ENCODE results near the gene ETS2.

The ETS2 gene

GRCh38 chr21:38769191-38769780, 36.4 kb upstream of the ETS2 start:
- DNase-seq (ENCODE audit: extremely low read depth, insufficient read length), result no peak
- H3K4me3 ChIP-seq (replicated peaks; ENCODE audit: low read depth, low read length), result no peak overlapping the region
- no peaks in the 10 kb centered on the region for H3K36me3 ChIP-seq (ENCODE audit: control insufficient read depth, insufficient read depth, low read length)
- no peak for TF ChIP-seq CTCF (IDR thresholded peaks at IDR 0.05; ENCODE audit: insufficient read depth, low read length, poor library complexity, severe bottlenecking)
- H3K27me3 ChIP-seq (replicated peaks; ENCODE audit: control insufficient read depth, insufficient read depth, low read length), result no peaks in the 10 kb centered on the region

GRCh38 chr21:38770660-38771059, 35.1 kb upstream of the ETS2 start:
- TF ChIP-seq CTCF (IDR thresholded peaks at IDR 0.05; ENCODE audit: insufficient read depth, low read length, poor library complexity, severe bottlenecking), result no peak
- DNase-seq (ENCODE audit: extremely low read depth, insufficient read length), result no peak
- H3K36me3 ChIP-seq (ENCODE audit: control insufficient read depth, insufficient read depth, low read length), result no peaks in the 10 kb centered on the region
- no peaks in the 10 kb centered on the region for H3K27me3 ChIP-seq (replicated peaks; ENCODE audit: control insufficient read depth, insufficient read depth, low read length)
- H3K4me3 ChIP-seq (replicated peaks; ENCODE audit: low read depth, low read length), result no peak overlapping the region

GRCh38 chr21:38771536-38771935, 34.2 kb upstream of the ETS2 start:
- Histone ChIP-seq H3K4me3 (replicated peaks; ENCODE audit: low read depth, low read length) (no peak overlapping the region), H3K27me3 (replicated peaks; ENCODE audit: control insufficient read depth, insufficient read depth, low read length) (no peaks in the 10 kb centered on the region), H3K36me3 (ENCODE audit: control insufficient read depth, insufficient read depth, low read length) (no peaks in the 10 kb centered on the region)
- no peak for TF ChIP-seq CTCF (IDR thresholded peaks at IDR 0.05; ENCODE audit: insufficient read depth, low read length, poor library complexity, severe bottlenecking)
- DNase-seq (ENCODE audit: extremely low read depth, insufficient read length), result no peak

GRCh38 chr21:38772646-38773045, 33.1 kb upstream of the ETS2 start:
- no peaks in the 10 kb centered on the region for H3K27me3 ChIP-seq (replicated peaks; ENCODE audit: control insufficient read depth, insufficient read depth, low read length)
- no peak for DNase-seq (ENCODE audit: extremely low read depth, insufficient read length)
- H3K36me3 ChIP-seq (ENCODE audit: control insufficient read depth, insufficient read depth, low read length), result no peaks in the 10 kb centered on the region
- no peak overlapping the region for H3K4me3 ChIP-seq (replicated peaks; ENCODE audit: low read depth, low read length)
- no peak for TF ChIP-seq CTCF (IDR thresholded peaks at IDR 0.05; ENCODE audit: insufficient read depth, low read length, poor library complexity, severe bottlenecking)

GRCh38 chr21:38773099-38774061, 32.3 kb upstream of the ETS2 start:
- Histone ChIP-seq H3K4me3 (replicated peaks; ENCODE audit: low read depth, low read length) (no peak overlapping the region), H3K36me3 (ENCODE audit: control insufficient read depth, insufficient read depth, low read length) (no peaks in the 10 kb centered on the region), H3K27me3 (replicated peaks; ENCODE audit: control insufficient read depth, insufficient read depth, low read length) (no peaks in the 10 kb centered on the region)
- TF ChIP-seq CTCF (IDR thresholded peaks at IDR 0.05; ENCODE audit: insufficient read depth, low read length, poor library complexity, severe bottlenecking), result no peak
- DNase-seq (ENCODE audit: extremely low read depth, insufficient read length), result no peak
